NCI-H2171 treated with DMSO at 0.1 percent for 48 hours (cell line): ENCODE results near the gene IFNAR2.
"Not testable (repeated sequence)": the region's sequence is repeated elsewhere in the genome, so short reads cannot be mapped to it uniquely, and the experiment has no call there.

ENCODE experiments used
- DNase-seq: peaks from one replicate; lab custom pipeline; 2025; lab: John Stamatoyannopoulos, UW

The IFNAR2 gene

DNA sequence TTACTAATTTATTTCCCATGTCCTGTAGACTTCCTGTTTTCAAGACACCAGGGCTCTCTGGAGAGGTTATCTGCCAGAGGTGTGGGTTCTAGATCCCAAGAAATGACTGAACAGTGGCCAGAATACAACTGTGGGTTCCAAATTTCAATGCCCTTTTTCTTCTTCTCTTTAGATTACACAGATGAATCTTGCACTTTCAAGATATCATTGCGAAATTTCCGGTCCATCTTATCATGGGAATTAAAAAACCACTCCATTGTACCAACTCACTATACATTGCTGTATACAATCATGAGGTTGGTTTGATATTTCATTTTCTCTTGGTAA lies 15.0 kb downstream of the IFNAR2 start:
- no peak for DNase-seq

DNA sequence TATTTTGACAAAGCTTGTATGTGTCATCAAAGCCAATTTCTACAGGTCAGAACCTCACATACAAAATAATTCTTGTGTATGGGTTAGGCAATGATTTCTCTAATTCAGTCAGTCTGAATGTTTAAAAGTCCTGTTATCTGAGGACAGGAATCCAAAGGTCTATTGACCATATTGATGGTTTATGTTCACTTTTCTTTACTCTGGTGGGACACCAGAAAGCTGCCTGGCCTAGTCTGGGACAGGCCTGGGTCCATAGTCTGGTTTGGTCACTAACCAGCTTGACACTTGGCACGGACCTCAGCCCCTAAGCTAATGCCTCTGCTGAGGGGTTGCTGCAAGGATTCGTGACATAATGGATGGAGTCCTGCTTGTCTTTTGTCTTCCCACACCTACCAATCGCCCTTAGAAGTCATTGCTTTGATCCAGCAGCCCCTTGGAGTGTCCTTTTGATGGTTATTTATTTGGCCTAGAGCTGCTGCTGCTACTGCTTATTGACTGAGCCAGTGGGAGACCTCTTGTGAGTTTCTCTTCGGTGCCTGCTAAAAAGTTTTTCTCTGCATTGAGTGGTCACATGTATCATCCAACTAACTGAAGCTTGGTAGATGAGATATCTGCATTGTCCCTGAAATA lies 15.7 kb downstream of the IFNAR2 start:
- no peak for DNase-seq

DNA sequence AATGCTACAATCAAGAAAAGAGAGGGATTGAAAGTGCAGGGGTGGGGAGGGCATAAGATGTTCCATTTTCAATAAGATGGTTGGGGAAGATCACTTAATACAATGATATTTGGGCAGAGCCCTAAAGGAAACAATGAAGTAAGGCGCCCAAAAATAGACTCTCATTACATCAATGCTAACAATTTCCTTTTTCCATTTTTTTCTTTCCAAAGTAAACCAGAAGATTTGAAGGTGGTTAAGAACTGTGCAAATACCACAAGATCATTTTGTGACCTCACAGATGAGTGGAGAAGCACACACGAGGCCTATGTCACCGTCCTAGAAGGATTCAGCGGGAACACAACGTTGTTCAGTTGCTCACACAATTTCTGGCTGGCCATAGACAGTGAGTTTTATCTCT lies 16.8 kb downstream of the IFNAR2 start:
- DNase-seq = no peak

DNA sequence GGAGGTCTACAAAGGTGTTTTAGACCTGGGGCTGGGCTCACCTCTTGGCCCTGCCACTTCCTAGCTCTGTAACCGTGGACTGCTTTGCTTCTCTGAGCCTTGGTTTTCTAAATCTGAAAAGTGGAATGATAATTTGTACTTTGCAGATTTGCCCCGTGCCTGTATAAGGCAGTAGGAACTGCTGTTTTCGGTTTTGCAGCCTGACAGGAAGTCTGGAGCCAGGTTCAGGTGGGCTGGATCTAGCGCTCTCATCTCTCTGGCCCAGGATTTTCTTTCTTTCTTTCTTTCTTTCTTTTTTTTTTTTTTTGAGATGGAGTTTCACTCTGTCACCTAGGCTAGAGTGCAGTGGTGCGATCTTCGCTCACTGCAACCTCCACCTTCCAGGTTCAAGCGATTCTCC lies 17.2 kb downstream of the IFNAR2 start:
- DNase-seq = no peak

DNA sequence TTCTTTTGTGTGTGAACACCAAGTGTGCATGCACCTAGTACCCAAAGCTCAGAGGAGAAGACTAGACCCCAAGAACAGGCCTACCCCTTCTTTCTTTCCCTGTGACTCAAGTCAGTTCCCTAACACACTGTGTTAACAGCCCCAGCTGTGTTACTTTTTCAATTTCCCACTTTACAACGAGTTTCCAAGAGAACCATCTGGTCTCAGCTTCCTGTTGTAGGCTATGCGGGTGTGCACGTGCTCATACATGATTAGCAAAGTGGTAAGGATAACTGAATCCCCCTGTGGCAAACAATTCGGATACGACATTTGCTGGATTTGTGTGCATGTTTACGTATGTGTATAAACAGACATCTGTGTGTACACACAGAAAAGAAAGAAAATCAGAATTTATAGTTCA lies 17.9 kb downstream of the IFNAR2 start:
- DNase-seq = peak; percentile 79

DNA sequence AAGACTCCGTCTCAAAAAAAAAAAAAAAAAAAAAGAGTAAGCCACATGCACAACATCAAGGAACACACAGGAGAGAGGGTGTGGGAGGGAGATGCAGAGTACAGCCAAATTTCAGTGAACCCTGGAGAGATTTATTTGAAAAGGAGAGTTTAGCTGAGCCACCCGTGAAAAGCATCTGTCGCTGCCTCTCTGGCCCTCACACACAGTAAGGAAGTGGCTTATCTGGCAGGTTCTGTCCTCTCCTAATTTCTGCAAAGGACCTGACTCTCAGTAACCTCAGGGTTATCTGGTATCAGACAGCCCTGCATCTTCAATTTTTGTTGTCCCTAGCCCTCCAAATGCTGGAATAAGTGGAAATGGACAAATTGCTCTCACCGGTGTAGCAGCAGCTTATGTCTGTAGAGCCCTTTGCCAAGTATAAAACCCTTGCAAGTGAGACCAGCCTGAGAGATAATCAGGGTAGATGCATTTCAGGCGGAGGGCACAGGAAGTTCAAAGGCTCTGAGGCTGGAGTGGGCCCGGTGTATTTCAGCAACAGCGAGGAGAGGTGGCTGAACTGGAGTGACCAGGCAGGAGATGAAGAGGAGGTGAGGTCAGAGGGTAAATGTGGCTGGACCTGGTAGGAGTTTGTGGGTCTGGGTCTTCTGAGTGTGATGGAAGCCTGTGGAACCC lies 19.7 kb downstream of the IFNAR2 start:
- no peak for DNase-seq

DNA sequence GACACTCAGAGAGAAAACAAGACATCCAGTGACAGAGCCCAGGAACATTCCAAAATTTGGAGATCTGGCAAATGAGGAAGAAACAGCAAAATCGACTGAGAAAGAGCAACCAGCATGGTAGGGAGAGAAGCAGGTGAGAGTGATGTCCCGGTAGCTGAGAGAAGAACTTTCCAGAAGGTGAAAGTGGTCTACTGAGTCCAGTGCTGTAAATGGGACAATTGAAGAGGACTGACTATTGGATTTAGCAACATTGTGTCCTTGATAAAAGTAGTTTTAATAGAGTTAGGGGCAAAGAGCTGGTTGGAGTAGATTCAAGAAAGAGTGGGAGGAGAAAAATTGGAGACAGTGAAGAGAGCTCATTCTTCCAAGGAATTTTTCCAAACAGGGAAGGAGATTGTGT lies 21.4 kb downstream of the IFNAR2 start:
- no peak for DNase-seq

DNA sequence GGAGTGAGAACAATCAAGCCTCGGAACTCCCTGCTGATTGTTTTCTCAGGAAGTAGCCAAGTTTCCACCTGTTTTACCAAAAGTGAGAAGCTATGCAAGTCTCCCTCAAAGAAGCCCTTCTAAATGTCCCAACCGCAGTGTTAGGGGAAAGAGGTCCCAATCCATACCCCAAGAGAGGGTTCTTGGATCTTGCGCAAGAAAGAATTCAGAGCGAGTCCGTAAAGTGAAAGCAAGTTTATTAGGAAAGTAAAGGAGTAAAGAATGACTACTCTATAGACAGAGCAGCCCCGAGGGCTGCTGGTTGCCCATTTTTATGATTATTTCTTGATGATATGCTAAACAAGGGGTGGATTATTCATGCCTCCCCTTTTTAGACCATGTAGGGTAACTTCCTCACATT lies 23.6 kb downstream of the IFNAR2 start:
- DNase-seq = not testable (repeated sequence)

DNA sequence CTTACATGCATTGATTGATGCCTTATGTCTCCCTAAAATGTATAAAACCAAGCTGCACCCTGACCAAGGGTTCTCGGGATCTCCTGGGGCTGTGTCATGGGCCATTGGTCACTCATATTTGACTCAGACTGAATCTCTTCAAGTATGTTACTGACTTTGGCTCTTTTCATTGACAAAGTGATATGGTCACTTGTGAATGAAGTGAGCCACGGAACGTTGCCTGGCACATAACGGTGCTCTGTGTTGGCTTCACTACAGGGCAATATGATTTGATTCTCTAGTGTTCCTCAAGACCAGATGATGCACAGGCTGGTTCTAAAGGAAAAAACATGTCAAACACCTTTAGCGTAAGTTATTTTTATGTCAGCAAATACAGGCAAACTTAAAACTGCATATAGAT lies 25.0 kb downstream of the IFNAR2 start:
- no peak for DNase-seq

DNA sequence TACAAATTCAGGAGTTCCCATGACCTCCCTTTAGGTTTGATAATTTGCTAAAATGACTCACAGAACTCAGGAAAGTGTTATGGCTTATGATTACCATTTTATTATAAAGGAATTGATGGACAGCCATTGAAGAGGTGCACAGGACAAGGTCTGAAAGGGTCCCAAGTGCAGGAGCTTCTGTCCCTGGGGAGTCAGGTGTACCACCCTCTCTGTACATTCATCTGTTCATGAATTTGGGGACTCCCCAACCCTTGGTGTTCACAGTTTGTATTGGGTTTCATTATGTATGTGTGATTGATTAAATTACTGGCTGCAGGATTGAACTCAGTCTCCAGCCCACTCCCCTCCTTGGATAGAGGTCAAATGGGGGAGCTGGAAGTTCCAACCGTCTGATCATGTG lies 25.7 kb downstream of the IFNAR2 start:
- DNase-seq = no peak

DNA sequence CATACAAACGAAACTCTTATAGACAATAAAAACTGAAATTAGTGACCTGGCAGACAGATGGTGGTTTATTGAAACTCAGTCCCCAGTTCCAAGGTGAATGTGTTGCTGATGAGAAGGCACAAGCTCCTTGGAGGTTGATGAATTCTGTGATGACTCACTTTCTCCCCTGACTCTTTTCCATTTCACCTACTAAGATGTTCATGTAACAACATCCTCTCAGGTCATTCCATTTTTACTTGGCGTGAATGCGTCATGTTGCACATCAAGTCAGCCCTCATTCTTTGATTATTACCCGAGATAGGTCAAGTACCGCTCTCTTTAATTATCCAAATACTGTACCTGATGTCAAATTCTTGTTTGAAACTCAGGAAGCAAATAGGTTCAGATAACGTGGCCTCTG lies 26.3 kb downstream of the IFNAR2 start:
- DNase-seq = no peak

DNA sequence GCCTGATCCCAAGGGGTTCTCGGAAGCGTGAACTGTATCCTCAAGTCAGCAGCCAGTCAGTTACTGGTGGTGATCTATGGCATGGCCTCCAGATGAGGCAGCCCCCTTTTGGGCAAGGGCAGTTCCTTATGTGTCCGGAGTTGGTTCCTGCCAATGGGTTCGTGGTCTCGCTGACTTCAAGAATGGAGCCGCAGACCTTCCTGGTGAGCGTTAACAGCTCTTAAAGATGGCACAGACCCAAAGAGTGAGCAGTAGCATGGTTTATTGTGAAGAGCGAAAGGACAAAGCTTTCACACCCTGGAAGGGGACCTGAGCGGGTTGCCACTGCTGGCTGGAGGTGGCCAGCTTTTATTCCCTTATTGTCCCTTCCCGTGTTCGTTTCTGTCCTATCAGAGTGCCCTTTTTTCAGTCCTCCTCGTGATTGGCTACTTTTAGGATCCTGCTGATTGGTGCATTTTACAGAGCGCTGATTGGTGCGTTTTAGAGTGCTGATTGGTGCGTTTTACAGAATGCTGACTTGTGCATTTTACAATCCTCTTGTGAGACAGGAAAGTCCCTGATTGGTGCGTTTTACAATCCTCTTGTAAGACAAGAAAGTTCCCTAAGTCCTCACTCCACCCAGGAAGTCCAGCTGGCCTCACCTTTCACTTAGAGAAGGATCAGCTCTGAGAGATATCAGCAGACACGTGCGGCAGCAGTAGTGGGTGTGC lies 27.5 kb downstream of the IFNAR2 start:
- no peak for DNase-seq

DNA sequence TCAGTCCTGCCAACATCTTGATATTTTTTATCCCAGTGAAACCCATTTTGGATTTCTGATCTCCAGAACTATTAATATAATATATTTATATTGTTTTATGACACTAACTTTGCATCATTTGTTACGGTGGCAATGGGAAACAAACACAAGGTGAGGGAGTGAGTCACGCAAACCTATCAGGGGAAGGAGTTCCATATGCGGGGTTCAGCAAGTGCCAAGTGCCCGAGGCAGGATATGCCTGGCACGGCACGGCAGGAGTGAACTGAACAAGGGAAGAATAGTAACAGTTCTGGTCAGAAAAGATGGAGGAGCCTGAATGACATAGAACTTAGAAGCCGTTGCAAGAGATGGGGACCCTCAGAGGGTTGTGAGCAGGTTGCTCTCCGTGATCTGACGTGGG lies 28.7 kb downstream of the IFNAR2 start:
- no peak for DNase-seq

DNA sequence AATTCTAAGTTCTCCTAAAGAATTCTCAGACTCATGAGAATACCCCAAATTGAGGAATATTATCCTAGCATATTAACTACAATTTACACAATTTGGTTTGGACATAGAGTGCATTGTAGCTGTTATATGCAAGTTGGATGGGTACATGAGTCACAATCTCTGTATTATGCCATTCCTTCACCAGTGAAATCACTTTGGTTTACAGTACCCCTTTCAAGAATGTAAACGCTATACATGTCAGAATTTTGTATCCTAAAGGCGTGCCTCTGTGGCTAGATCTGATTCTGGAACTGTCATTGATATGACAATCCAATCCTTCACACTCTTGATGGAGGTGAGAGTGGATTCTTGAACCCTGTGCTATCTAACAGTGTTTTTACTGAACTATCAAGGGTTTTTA lies 29.7 kb downstream of the IFNAR2 start:
- DNase-seq = no peak

DNA sequence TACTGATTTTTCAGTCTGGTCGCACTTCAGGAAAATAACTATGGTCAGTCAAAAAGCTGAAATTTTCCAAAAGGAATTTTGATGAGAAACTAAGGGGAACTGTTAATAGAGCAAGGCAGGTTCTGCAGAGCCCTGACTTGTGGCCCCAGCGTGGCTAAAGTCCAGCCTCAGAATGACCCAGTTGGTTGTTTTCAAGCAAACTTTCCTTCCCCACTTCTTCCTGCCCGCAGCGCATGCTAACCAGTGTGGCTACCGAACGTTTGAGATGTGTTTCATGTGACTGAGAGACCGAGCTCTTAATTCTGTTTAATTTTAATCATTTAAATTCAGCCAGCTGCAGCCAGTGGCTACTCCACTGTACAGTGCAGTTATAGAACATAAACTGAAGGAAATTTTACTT lies 30.3 kb downstream of the IFNAR2 start:
- no peak for DNase-seq

DNA sequence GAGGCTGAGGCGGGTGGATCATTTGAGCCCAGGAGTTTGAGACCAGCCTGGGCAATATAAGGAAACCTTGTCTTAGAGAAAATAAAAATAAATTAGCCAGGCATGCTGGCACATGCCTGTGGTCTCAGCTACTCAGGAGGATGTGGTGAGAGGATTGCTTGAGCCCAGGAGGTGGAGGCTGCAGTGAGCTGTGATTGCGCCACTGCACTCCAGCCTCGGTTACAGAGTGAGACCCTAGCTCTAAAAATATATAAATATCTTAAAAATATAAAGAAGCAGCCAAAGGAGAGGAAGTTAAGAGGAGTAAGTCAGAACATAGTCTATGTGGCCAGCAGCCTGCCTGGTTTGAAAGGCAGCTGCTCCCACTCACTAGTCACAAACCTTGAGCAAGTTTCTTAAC lies 31.9 kb downstream of the IFNAR2 start:
- DNase-seq = no peak

DNA sequence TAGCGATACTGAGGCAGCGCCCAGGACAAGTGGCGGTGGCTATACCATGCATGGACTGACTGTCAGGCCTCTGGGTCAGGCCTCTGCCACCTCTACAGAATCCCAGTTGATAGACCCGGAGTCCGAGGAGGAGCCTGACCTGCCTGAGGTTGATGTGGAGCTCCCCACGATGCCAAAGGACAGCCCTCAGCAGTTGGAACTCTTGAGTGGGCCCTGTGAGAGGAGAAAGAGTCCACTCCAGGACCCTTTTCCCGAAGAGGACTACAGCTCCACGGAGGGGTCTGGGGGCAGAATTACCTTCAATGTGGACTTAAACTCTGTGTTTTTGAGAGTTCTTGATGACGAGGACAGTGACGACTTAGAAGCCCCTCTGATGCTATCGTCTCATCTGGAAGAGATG lies 33.2 kb downstream of the IFNAR2 start:
- no peak for DNase-seq

DNA sequence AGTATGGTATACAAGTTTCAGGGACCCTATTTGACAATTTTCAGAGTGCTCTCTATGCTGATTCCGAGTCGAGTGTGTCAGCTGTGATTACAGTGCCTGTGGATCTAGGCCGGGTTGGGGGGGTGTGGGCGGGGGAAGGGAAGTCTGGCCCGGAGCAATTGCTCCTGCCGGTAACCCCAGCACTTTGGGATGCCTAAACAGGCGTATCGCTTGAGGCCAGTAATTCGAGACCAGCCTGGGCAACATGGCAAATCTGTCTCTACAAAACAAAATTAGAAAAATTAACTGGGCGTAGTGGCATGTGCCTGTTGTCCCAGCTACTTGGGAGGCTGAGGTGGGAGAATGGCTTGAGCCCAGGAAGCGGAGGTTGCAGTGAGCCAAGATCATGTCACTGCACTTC lies 34.8 kb downstream of the IFNAR2 start:
- no peak for DNase-seq

DNA sequence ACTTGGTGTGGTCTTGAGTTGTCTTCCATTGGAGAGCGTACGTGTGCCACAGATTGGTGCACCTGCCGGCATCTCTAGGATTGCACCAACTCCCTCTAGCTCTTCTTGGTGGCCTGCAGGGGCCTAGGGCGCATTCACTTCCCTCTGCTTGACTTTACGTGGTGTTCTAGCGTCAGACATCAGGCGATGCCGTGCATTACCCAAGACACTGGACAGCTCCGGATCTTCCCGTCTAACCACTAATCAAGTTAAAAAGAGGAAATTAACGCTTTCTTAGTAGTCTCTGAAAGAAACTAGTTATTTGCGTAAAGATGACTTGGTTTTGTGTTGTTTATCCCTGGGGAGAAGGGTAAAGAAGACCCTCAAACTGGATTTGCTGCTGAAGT lies 35.9 kb downstream of the IFNAR2 start:
- no peak for DNase-seq

DNA sequence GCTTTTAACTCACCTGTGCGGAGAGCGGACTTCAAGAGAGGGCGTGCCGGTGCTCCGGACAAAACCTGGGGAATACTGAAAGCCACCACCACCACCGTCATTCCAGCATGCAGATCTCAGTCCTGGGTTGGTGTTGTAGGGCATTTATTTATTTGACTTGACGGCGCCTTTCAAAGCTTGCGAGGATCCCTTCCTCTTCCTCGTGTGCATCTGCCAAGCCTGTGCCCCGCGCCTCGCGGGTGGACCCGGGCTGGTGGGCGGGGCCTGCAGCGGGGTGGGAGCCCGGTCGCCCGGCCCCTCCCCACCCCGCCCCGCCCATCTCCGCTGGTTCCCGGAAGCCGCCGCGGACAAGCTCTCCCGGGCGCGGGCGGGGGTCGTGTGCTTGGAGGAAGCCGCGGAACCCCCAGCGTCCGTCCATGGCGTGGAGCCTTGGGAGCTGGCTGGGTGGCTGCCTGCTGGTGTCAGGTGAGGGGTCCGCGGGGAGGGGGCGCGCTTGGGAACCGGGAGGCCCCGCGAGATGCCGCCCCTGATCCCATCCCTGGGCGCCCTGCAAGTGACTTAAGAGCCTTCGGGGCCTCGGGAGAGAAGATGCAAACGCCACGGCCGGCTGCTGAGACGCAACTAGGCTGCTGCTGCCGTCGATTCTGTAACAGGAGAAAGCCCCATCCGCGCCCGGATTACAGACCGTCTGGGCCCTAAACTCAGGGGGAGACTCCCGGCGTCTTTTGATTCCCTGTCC lies 36.5 kb downstream of the IFNAR2 start, which contains the start of gene IL10RB:
TSS of gene IL10RB (plus strand) at position 318 of the 739 bp plus-strand sequence. CDS start at position 417, 99 bp downstream.
- DNase-seq = peak; percentile 80

DNA sequence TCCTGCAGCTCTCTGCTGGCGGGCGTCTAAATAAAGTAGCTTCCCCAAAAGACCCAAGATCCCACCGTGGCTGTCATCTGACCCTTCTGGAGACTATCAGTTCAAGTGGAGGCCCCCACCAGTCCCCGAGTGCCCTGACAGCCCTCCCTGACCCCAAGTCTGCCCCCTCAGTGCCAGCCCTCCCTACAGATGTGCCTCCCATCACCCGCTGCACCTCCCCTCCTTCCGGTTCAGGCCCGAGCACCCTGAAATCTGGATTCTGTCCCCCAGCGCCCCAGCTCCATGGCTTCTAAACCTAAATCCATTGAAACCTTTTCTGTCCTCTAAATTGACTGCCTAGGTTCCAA lies 37.0 kb downstream of the IFNAR2 start:
- DNase-seq = no peak

DNA sequence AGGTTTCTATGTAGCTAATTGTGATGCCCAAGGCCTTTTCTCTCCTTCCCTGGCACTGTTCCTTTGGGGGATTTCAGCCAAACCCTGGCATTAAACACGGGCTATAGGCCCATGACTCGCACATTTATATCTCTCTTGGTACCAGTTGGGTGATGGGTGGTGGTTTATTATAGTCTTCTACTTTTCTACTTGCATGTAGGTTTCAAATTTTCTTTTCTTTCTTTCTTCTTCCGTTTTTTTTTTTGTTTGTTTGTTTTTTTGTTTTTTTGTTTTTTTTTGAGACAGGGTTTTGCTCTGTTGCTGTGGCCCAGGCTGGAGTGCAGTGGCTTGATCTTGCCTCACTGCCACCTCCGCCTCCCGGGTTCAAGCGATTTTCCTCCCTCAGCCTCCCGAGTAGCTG lies 37.5 kb downstream of the IFNAR2 start:
- DNase-seq = no peak

DNA sequence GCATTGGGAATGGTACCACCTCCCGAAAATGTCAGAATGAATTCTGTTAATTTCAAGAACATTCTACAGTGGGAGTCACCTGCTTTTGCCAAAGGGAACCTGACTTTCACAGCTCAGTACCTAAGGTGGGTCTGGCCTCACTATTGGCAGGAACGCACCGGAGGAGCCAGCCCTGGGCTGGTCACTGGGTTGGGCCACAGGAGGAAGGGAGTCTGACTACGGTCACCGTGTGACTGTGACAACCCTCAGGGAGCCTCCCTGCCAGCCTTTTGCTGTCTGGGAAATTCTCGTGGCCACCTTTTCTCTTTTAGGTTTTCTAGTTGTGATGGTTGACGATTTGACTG lies 38.6 kb downstream of the IFNAR2 start:
- DNase-seq = no peak
